BE2C (cell line): ENCODE data around the gene KLHDC7A.

Experiments used
- DNase-seq: peaks from one replicate; pipeline ENCODE4 v3.0.0-alpha.2; 2020
- H3K27me3 ChIP-seq: fragments of 250-450 bp; sonication (Bioruptor Pico); 2 replicates; pipeline ENCODE4 v1.5.1; 2020; ENCODE audit warnings: mild to moderate bottlenecking
- H3K36me3 ChIP-seq: fragments of 250-450 bp; sonication (Bioruptor Pico); 2 replicates; pipeline ENCODE4 v1.5.1; 2020; ENCODE audit warnings: mild to moderate bottlenecking
- H3K4me1 ChIP-seq: fragments of 250-450 bp; sonication (Bioruptor Pico); 2 replicates; pipeline ENCODE4 v1.5.1; 2020
- H3K4me3 ChIP-seq: 2 replicates; pipeline ENCODE4 v1.5.1; 2011; ENCODE audit warnings: low read depth, low read length
- H3K9me3 ChIP-seq: fragments of 250-450 bp; sonication (Bioruptor Pico); 2 replicates; pipeline ENCODE4 v1.5.1; 2020
- CTCF ChIP-seq: IDR thresholded peaks from 2 replicates; pipeline ENCODE4 v1.5.1; 2012; ENCODE audit warnings: mild to moderate bottlenecking, low read depth, low read length

The KLHDC7A gene

GRCh38 chr1:18481190-18481920, 625 bp downstream of the KLHDC7A start:
- Histone ChIP-seq H3K4me3 (no peak overlapping the region), H3K9me3 (no peaks in the 10 kb centered on the region), H3K4me1 (no peaks in the 10 kb centered on the region), H3K27me3 (no peaks in the 10 kb centered on the region), H3K36me3 (no peaks in the 10 kb centered on the region)
- no peak for DNase-seq
- TF ChIP-seq CTCF, result no peak

GRCh38 chr1:18481921-18482701, 1.4 kb downstream of the KLHDC7A start:
- Histone ChIP-seq H3K27me3 (no peaks in the 10 kb centered on the region), H3K9me3 (no peaks in the 10 kb centered on the region), H3K4me1 (no peaks in the 10 kb centered on the region), H3K36me3 (no peaks in the 10 kb centered on the region), H3K4me3 (no peak overlapping the region)
- no peak for TF ChIP-seq CTCF
- DNase-seq, result no peak

DNA sequence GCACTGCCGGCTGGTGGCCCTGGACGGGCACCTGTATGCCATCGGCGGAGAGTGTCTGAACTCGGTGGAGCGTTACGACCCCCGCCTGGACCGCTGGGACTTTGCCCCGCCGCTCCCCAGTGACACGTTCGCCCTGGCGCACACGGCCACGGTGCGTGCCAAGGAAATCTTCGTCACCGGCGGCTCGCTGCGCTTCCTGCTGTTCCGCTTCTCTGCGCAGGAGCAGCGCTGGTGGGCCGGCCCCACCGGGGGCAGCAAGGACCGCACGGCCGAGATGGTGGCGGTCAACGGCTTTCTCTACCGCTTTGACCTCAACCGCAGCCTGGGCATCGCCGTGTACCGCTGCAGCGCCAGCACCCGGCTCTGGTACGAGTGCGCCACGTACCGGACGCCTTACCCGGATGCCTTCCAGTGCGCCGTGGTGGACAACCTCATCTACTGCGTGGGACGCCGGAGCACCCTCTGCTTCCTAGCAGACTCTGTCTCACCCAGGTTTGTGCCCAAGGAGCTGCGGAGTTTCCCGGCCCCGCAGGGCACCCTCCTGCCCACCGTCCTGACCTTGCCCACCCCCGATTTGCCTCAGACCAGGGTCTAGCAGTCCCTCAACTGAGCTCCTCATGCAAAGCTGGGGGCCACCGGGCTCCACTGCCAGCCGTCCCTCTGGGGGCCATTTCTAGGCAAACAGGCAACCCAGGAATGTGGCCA, 2.1 kb downstream of the KLHDC7A start:
- H3K4me1 ChIP-seq, result no peaks in the 10 kb centered on the region
- H3K9me3 ChIP-seq, result no peaks in the 10 kb centered on the region
- TF ChIP-seq CTCF, result no peak
- no peak overlapping the region for H3K4me3 ChIP-seq
- H3K36me3 ChIP-seq, result no peaks in the 10 kb centered on the region
- H3K27me3 ChIP-seq, result no peaks in the 10 kb centered on the region
- no peak for DNase-seq

DNA sequence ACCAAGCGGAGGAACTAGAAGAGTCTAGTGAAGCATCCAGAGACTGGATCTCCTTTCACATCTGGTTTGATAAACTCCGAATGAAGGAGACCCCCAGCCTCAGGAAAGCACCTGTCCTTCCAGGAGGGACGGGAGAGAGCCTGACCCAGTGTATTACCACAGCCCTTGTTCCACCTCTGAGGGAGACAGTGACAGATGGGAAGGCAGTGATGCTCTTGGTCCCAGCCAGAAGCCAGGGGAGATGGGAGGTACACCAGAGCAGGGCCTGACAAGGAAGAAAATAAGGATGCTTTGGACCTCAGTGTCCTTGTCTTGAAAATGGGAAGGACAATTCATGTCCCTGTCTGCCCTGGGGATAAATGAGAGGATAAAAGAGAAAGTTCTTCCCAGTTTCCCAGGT, 3.5 kb downstream of the KLHDC7A start:
- Histone ChIP-seq H3K36me3 (no peaks in the 10 kb centered on the region), H3K27me3 (no peaks in the 10 kb centered on the region), H3K4me1 (no peaks in the 10 kb centered on the region), H3K4me3 (no peak overlapping the region), H3K9me3 (no peaks in the 10 kb centered on the region)
- no peak for TF ChIP-seq CTCF
- no peak for DNase-seq

DNA sequence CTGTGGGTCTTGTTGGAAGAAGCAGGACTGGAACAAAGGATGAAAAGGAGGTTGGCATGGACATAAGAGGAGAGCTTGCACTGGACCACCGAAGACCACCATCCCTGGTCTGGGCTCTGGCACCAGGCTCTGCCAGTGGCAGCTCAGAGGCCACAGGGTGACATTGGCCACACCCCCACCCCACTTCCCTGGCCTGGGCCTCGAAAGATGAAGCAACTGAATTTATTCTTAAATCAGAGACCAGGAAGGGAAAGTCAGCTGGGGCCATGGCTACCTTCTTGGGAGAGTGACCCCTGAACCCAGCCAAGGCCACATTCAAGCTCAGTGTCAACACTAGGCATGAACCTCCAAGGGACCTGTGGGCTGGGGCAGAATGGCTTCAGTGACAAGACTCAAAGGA, 4.0 kb downstream of the KLHDC7A start:
- H3K4me1 ChIP-seq, result no peaks in the 10 kb centered on the region

More for the DNA sequence above, 4.0 kb downstream of the KLHDC7A start:
- H3K9me3 ChIP-seq, result no peaks in the 10 kb centered on the region
- no peak for DNase-seq
- H3K27me3 ChIP-seq, result no peaks in the 10 kb centered on the region
- H3K36me3 ChIP-seq, result no peaks in the 10 kb centered on the region
- no peak for TF ChIP-seq CTCF
- no peak overlapping the region for H3K4me3 ChIP-seq
